H1 (cell line): ENCODE measurements around the gene DACT1. TPM values are rescaled to one million over a fixed set of nuclear protein-coding genes. Genes with fewer than 3 reads are reported as not detected.
A peak's percentile ranks its signal among the peaks of the same experiment; 100 is the strongest.

Experiments
- CTCF ChIA-PET: fragments of 300-600 bp; sonication (Branson Sonifier 250); formaldehyde crosslinking; loops from one replicate; lab custom pipeline; 2021; ENCODE audit not compliant: partially characterized antibody; lab: Charles Lee
- POLR2A ChIA-PET: fragments of 300-600 bp; sonication (Branson Sonifier 250); formaldehyde crosslinking; loops from one replicate; lab custom pipeline; 2021; ENCODE audit warnings: inconsistent platforms; ENCODE audit not compliant: partially characterized antibody; lab: Charles Lee
- DNase-seq, 2 experiments: peaks; one replicate each; pipeline versions ENCODE4 v3.0.0 to v3.0.0-alpha.2; 2010 to 2022; ENCODE audit warnings: low spot score in 2 of 2, low read depth in 1 of 2, mixed read lengths in 1 of 2
- FAIRE-seq: peaks from 2 replicates; lab custom pipeline; 2011; peaks lifted over from hg19 to GRCh38; lab: Jason Lieb, UNC
- H2AFZ ChIP-seq: 2 replicates; pipeline ENCODE4 v1.8.1; 2012; ENCODE audit warnings: low read length, inconsistent platforms
- H2AK5ac ChIP-seq: 2 replicates; pipeline ENCODE4 v1.6.1; 2013; ENCODE audit warnings: low read depth, low read length
- H2BK120ac ChIP-seq: replicated peaks from 2 replicates; pipeline ENCODE3; 2013; ENCODE audit warnings: low read depth, low read length, inconsistent platforms
- H2BK12ac ChIP-seq: 2 replicates; pipeline ENCODE4 v1.6.1; 2013; ENCODE audit warnings: low read depth, low read length
- H2BK15ac ChIP-seq: 2 replicates; pipeline ENCODE4 v1.6.1; 2013; ENCODE audit warnings: low read length
- H2BK20ac ChIP-seq: 2 replicates; pipeline ENCODE4 v1.6.1; 2013; ENCODE audit warnings: low read length
- H2BK5ac ChIP-seq: 2 replicates; pipeline ENCODE4 v1.6.1; 2013; ENCODE audit warnings: low read depth, low read length
- H3K14ac ChIP-seq: 2 replicates; pipeline ENCODE4 v1.6.1; 2013; ENCODE audit warnings: inconsistent platforms; ENCODE audit not compliant: insufficient read length
- H3K18ac ChIP-seq: 2 replicates; pipeline ENCODE4 v1.6.1; 2013; ENCODE audit warnings: low read length; ENCODE audit errors: extremely low read depth
- H3K23ac ChIP-seq: 2 replicates; pipeline ENCODE4 v1.6.1; 2013; ENCODE audit warnings: inconsistent platforms; ENCODE audit not compliant: insufficient read length
- H3K23me2 ChIP-seq: 2 replicates; pipeline ENCODE4 v1.6.1; 2013; ENCODE audit warnings: low read depth, low read length
- H3K27ac ChIP-seq: 2 replicates; pipeline ENCODE4 v1.6.1; 2011; ENCODE audit warnings: low read depth, low read length, inconsistent platforms
- H3K27me3 ChIP-seq, 4 experiments: replicated peaks in 1 of 4; 1 replicate in 1 of 4; 2 replicates in 3 of 4; pipeline versions ENCODE4 v1.6.1 to v1.8.1; 2011 to 2013; ENCODE audit warnings: low read length in 3 of 4, mild to moderate bottlenecking in 3 of 4, inconsistent platforms in 2 of 4, mixed read lengths in 2 of 4, moderate library complexity in 1 of 4; ENCODE audit not compliant: control insufficient read depth in 3 of 4, insufficient read depth in 3 of 4; ENCODE audit errors: extremely low read depth in 1 of 4
- H3K36me3 ChIP-seq, 4 experiments: 2 replicates each; pipeline versions ENCODE4 v1.6.1 to v1.8.1; 2011 to 2013; ENCODE audit warnings: mild to moderate bottlenecking in 4 of 4, low read length in 3 of 4, moderate library complexity in 2 of 4, control low read depth in 1 of 4, inconsistent platforms in 1 of 4; ENCODE audit not compliant: insufficient read depth in 4 of 4, control insufficient read depth in 2 of 4
- H3K4ac ChIP-seq: replicated peaks from 2 replicates; pipeline ENCODE3; 2013; ENCODE audit warnings: low read length, low read depth, mixed read lengths, inconsistent platforms; ENCODE audit not compliant: insufficient read length
- H3K4me1 ChIP-seq, 4 experiments: replicated peaks in 1 of 4; 1 replicate in 1 of 4; 2 replicates in 3 of 4; pipeline versions ENCODE4 v1.6.1 to v1.8.1; 2011 to 2013; ENCODE audit warnings: low read length in 3 of 4, inconsistent platforms in 2 of 4, mixed read lengths in 1 of 4; ENCODE audit not compliant: insufficient read depth in 4 of 4, control insufficient read depth in 3 of 4
- H3K4me2 ChIP-seq, 2 experiments: 2 replicates each; pipeline versions ENCODE4 v1.6.1 to v1.8.1; 2011 to 2013; ENCODE audit warnings: low read depth in 2 of 2, low read length in 2 of 2, control low read depth in 1 of 2, inconsistent platforms in 1 of 2, mild to moderate bottlenecking in 1 of 2; ENCODE audit not compliant: insufficient read depth in 1 of 2
- H3K4me3 ChIP-seq, 4 experiments: fragments of 200-600, 300-600 bp in 1 of 4; sonication (generic), shearing (Covaris generic), sonication (Bioruptor Twin) in 1 of 4; 2 replicates each; pipeline versions ENCODE4 v1.5.1 to v1.8.1; 2011 to 2016; ENCODE audit warnings: low read length in 4 of 4, low read depth in 3 of 4, control low read depth in 2 of 4, inconsistent platforms in 2 of 4, mild to moderate bottlenecking in 2 of 4, mixed read lengths in 1 of 4, moderate library complexity in 1 of 4; ENCODE audit not compliant: insufficient read depth in 2 of 4; ENCODE audit errors: extremely low read depth in 1 of 4
- H3K56ac ChIP-seq: replicated peaks from 2 replicates; pipeline ENCODE3; 2013; ENCODE audit warnings: low read depth, mild to moderate bottlenecking, mixed read lengths, low read length, inconsistent platforms; ENCODE audit not compliant: insufficient read length
- H3K79me1 ChIP-seq: 2 replicates; pipeline ENCODE4 v1.6.1; 2013; ENCODE audit warnings: low read depth, low read length, control low read depth
- H3K79me2 ChIP-seq, 2 experiments: 2 replicates each; pipeline versions ENCODE4 v1.6.1 to v1.8.1; 2012 to 2013; ENCODE audit warnings: low read length in 2 of 2, mild to moderate bottlenecking in 2 of 2, inconsistent platforms in 1 of 2; ENCODE audit not compliant: insufficient read depth in 2 of 2, control insufficient read depth in 1 of 2
- H3K9ac ChIP-seq, 4 experiments: replicated peaks in 1 of 4; 1 replicate in 1 of 4; 2 replicates in 3 of 4; pipeline versions ENCODE4 v1.6.1 to v1.8.1; 2011 to 2013; ENCODE audit warnings: low read depth in 3 of 4, low read length in 3 of 4, control low read depth in 2 of 4, mild to moderate bottlenecking in 2 of 4, moderate library complexity in 2 of 4, inconsistent platforms in 1 of 4; ENCODE audit errors: extremely low read depth in 1 of 4
- H3K9me3 ChIP-seq, 2 experiments: 2 replicates each; pipeline versions ENCODE4 v1.6.1 to v1.8.1; 2012 to 2013; ENCODE audit warnings: mild to moderate bottlenecking in 2 of 2, moderate library complexity in 2 of 2, control low read depth in 1 of 2, inconsistent platforms in 1 of 2, low read depth in 1 of 2, low read length in 1 of 2, mixed read lengths in 1 of 2; ENCODE audit not compliant: insufficient read depth in 2 of 2
- H4K20me1 ChIP-seq, 2 experiments: replicated peaks in 1 of 2; 2 replicates each; pipeline versions ENCODE3 to v1.8.1; 2011 to 2013; ENCODE audit warnings: inconsistent platforms in 2 of 2, low read length in 2 of 2, mild to moderate bottlenecking in 1 of 2; ENCODE audit not compliant: insufficient read depth in 2 of 2, control insufficient read depth in 1 of 2
- H4K5ac ChIP-seq: 2 replicates; pipeline ENCODE4 v1.6.1; 2013; ENCODE audit warnings: low read length, low read depth, mixed read lengths, inconsistent platforms; ENCODE audit not compliant: insufficient read length
- H4K8ac ChIP-seq: 2 replicates; pipeline ENCODE4 v1.8.0; 2013; ENCODE audit warnings: mild to moderate bottlenecking, moderate library complexity, low read length, inconsistent platforms; ENCODE audit not compliant: insufficient read depth; ENCODE audit errors: extremely low read depth
- H4K91ac ChIP-seq: replicated peaks from 2 replicates; pipeline ENCODE3; 2013; ENCODE audit warnings: low read length, mixed read lengths, inconsistent platforms; ENCODE audit not compliant: insufficient read length
- JUN ChIP-seq: IDR thresholded peaks from 2 replicates; pipeline ENCODE4 v1.6.1; 2011; ENCODE audit warnings: low read depth, mild to moderate bottlenecking, improper control_type of control experiment, low read length
- SIRT6 ChIP-seq: IDR thresholded peaks from one replicate; pipeline ENCODE4 v1.7.1; 2012; ENCODE audit warnings: low read length, inconsistent platforms
- WGBS, 2 experiments: shearing (Covaris generic) in 1 of 2; methylation state at CpG; one replicate each; pipeline versions ENCODE4 v1.1.6 to v1.1.7; 2013 to 2015; ENCODE audit warnings: low lambda C conversion rate in 2 of 2, mixed read lengths in 2 of 2, inconsistent platforms in 1 of 2, low coverage in 1 of 2, missing lambda C conversion rate in 1 of 2; ENCODE audit not compliant: insufficient replicate concordance in 2 of 2, insufficient coverage in 1 of 2, insufficient read length in 1 of 2; ENCODE audit errors: extremely low coverage in 1 of 2, missing lambda C conversion rate in 1 of 2; 5-methylcytosine and 5-hydroxymethylcytosine counted together
- polyA plus RNA-seq, 7 experiments: library from polyadenylated mRNA; depleted of rRNA in 3 of 7; stranded (reverse) in 5 of 7; unstranded in 2 of 7; fragments of >200 nt in 5 of 7; fragments of 200-250 nt in 2 of 7; gene quantifications; 1 replicate in 5 of 7; 2 replicates in 1 of 7; 4 replicates in 1 of 7; pipeline versions ENCODE4 v1.2.1 to v1.2.3, GENCODE V29; 2011 to 2013; ENCODE audit warnings: missing spikeins in 2 of 7, mixed read lengths in 2 of 7
- total RNA-seq: library from RNA; stranded (reverse); fragmentation: NEBNext Ultra II Directional; extraction: Animal tissue kit (Norgen Biotek cat#: 25700); gene quantifications from 2 replicates; pipeline ENCODE4 v1.2.1, GENCODE V29; 2021

DACT1 gene
- total and polyA plus RNA-seq, 2 of the 8 experiments (the other 6 are each of a cell fraction or from before 2014, with no cell fraction given): 3.2 to 29.8 TPM

DNA sequence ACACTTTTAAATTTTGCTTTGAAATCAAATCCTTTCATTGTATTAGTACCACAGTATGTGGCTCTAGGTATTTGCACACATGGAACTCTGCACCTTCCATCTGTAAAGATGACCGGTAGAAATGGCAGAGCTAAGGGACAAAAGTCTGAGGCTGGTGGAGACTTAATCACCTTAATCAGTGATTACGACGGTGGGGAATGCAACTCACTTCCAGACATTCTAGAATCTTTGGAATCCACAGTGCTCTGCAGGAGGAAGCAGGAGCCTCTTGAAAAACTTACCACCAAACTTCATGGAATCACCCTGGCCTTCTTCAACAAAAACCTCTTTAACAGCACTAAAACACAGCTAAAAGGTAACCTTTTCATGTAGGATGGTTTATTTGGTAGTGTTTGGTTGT lies 3.9 kb upstream of the DACT1 start:
- Histone ChIP-seq H3K23ac (no peak overlapping the region), H3K4me2 (no peak overlapping the region; a peak in 1 of 4 replicates), H2AFZ (no peak overlapping the region), H3K9me3 (no peaks in the 10 kb centered on the region), H4K91ac (no peak overlapping the region), H2BK5ac (peak overlapping the region; percentile 10; the same call in 1 of the 2 replicates), H3K4me3 (no peak overlapping the region), H3K36me3 (no peaks in the 10 kb centered on the region), H3K56ac (no peak overlapping the region), H3K9ac (no peak overlapping the region), H3K79me2 (no peaks in the 10 kb centered on the region), H3K23me2 (peaks cover 10% of the 10 kb centered on the region), H3K27ac (no peak overlapping the region), H2BK12ac (0 out of 2 replicates have a peak overlapping the region, but pooled peaks have one; percentile 39), H3K4me1 (peaks cover 6 to 27% (median 14%) of the 10 kb centered on the region in 4 experiments), H2AK5ac (no peak overlapping the region), H3K18ac (no peak overlapping the region), H3K27me3 (peaks cover 3 to 24% (median 15%) of the 10 kb centered on the region in 4 experiments; a peak in 6 of 7 replicates), H4K5ac (no peak overlapping the region), H3K14ac (no peak overlapping the region), H2BK20ac (peak overlapping the region; percentile 0; the same call in 1 of the 2 replicates), H4K20me1 (no peaks in the 10 kb centered on the region), H3K4ac (no peak overlapping the region), H4K8ac (no peak overlapping the region), H2BK15ac (no peak overlapping the region), H3K79me1 (no peaks in the 10 kb centered on the region), H2BK120ac (no peak overlapping the region)
- DNase-seq: no peak
- 58% methylated on average over 3 of the region's 3 CpGs; no CpG with 5 or more reads in 1 of the 2 experiments for WGBS, 2 experiments
- POLR2A ChIA-PET: interaction anchor here (5.7 kb wide), 1 partner anchor 8 kb away, joined by 38 read pairs; no protein-coding TSS in a partner anchor
- TF ChIP-seq JUN: no peak
- TF ChIP-seq SIRT6: no peak
- peak; percentile 19 for FAIRE-seq
- CTCF ChIA-PET: interaction anchor here (0.9 to 10.3 kb wide), 4 partner anchors 27 to 388 kb away, joined by 3 to 84 read pairs (median 3); no protein-coding TSS in a partner anchor
